ENCODE results near the gene EPYC. TPM values are rescaled to one million over a fixed set of nuclear protein-coding genes. Genes with fewer than 3 reads are reported as not detected.

The EPYC gene
- total RNA-seq, 1 donor: not detected

- peak; percentile 77 for DNase-seq (ENCODE audit: low read depth)
- no peak overlapping the region for H3K4me3 ChIP-seq (ENCODE audit: low read depth, low read length)
- no peak for TF ChIP-seq CTCF (IDR thresholded peaks at IDR 0.05; ENCODE audit: insufficient read depth, low read depth, low read length)
Observed at GRCh38 chr12:91037276-91037675, 32.5 kb upstream of the EPYC start.

- H3K4me3 ChIP-seq (ENCODE audit: low read depth, low read length): no peak overlapping the region
- no peak for TF ChIP-seq CTCF (IDR thresholded peaks at IDR 0.05; ENCODE audit: insufficient read depth, low read depth, low read length)
- no peak for DNase-seq (ENCODE audit: low read depth)
Observed at GRCh38 chr12:91033251-91033650, 28.5 kb upstream of the EPYC start.

- DNase-seq (ENCODE audit: low read depth): peak; percentile 68
- TF ChIP-seq CTCF (IDR thresholded peaks at IDR 0.05; ENCODE audit: insufficient read depth, low read depth, low read length): no peak
- no peak overlapping the region for H3K4me3 ChIP-seq (ENCODE audit: low read depth, low read length)
Observed at GRCh38 chr12:91023326-91024004, 18.7 kb upstream of the EPYC start.

- TF ChIP-seq CTCF (IDR thresholded peaks at IDR 0.05; ENCODE audit: insufficient read depth, low read depth, low read length): no peak
- H3K4me3 ChIP-seq (ENCODE audit: low read depth, low read length): no peak overlapping the region
- no peak for DNase-seq (ENCODE audit: low read depth)
Observed at GRCh38 chr12:91021076-91021475, 16.3 kb upstream of the EPYC start.

GRCh38 chr12:91019455-91019854 lies 14.7 kb upstream of the EPYC start:
- TF ChIP-seq CTCF (IDR thresholded peaks at IDR 0.05; ENCODE audit: insufficient read depth, low read depth, low read length): no peak
- no peak for DNase-seq (ENCODE audit: low read depth)
- no peak overlapping the region for H3K4me3 ChIP-seq (ENCODE audit: low read depth, low read length)

GRCh38 chr12:91017511-91018263 lies 12.9 kb upstream of the EPYC start:
- DNase-seq (ENCODE audit: low read depth): peak; percentile 18
- TF ChIP-seq CTCF (IDR thresholded peaks at IDR 0.05; ENCODE audit: insufficient read depth, low read depth, low read length): no peak
- H3K4me3 ChIP-seq (ENCODE audit: low read depth, low read length): no peak overlapping the region

Measured in fibroblast of villous mesenchyme (primary cell).